ENCODE data around the gene FMNL2.
A peak's percentile ranks its signal among the peaks of the same experiment; 100 is the strongest.

FMNL2 gene

GRCh38 chr2:152452256-152452973 lies 117.4 kb downstream of the FMNL2 start:
- no peak for DNase-seq

- DNase-seq = no peak
These were observed 118.3 kb downstream of the FMNL2 start for GRCh38 chr2:152453129-152453911.

GRCh38 chr2:152454371-152454770 lies 119.4 kb downstream of the FMNL2 start:
- no peak for DNase-seq

GRCh38 chr2:152454960-152455359 lies 120.0 kb downstream of the FMNL2 start:
- DNase-seq = no peak

GRCh38 chr2:152455738-152456137 lies 120.8 kb downstream of the FMNL2 start:
- no peak for DNase-seq

- no peak for DNase-seq
These were observed 121.3 kb downstream of the FMNL2 start for GRCh38 chr2:152456262-152456661.

GRCh38 chr2:152458441-152458940 lies 123.5 kb downstream of the FMNL2 start:
- DNase-seq = no peak

- no peak for DNase-seq
These were observed 124.1 kb downstream of the FMNL2 start for GRCh38 chr2:152459091-152459490.

GRCh38 chr2:152460567-152460966 lies 125.6 kb downstream of the FMNL2 start:
- no peak for DNase-seq

- DNase-seq = no peak
These were observed 127.1 kb downstream of the FMNL2 start for GRCh38 chr2:152462120-152462519.

- no peak for DNase-seq
These were observed 127.8 kb downstream of the FMNL2 start for GRCh38 chr2:152462779-152463178.

- no peak for DNase-seq
These were observed 130.0 kb downstream of the FMNL2 start for GRCh38 chr2:152464851-152465470.

GRCh38 chr2:152465541-152465940 lies 130.6 kb downstream of the FMNL2 start:
- DNase-seq = no peak

GRCh38 chr2:152466041-152466440 lies 131.1 kb downstream of the FMNL2 start:
- DNase-seq = no peak

GRCh38 chr2:152466980-152467676 lies 132.2 kb downstream of the FMNL2 start:
- no peak for DNase-seq

- DNase-seq = no peak
These were observed 132.9 kb downstream of the FMNL2 start for GRCh38 chr2:152467677-152468410.

GRCh38 chr2:152468899-152469692 lies 134.1 kb downstream of the FMNL2 start:
- peak; percentile 10 for DNase-seq

GRCh38 chr2:152470861-152471854 lies 136.2 kb downstream of the FMNL2 start:
- DNase-seq = no peak

GRCh38 chr2:152472481-152472887 lies 137.5 kb downstream of the FMNL2 start:
- no peak for DNase-seq
